SH-SY5Y (cell line): ENCODE measurements around the gene TRPV6.

Experiments
- GATA2 ChIP-seq: IDR thresholded peaks from 2 replicates; pipeline ENCODE4 v1.6.1; 2011; ENCODE audit warnings: mild to moderate bottlenecking, low read depth, low read length
- GATA3 ChIP-seq: IDR thresholded peaks from 2 replicates; pipeline ENCODE4 v1.6.1; 2011; ENCODE audit warnings: low read depth, mild to moderate bottlenecking, low read length, moderate library complexity

DNA sequence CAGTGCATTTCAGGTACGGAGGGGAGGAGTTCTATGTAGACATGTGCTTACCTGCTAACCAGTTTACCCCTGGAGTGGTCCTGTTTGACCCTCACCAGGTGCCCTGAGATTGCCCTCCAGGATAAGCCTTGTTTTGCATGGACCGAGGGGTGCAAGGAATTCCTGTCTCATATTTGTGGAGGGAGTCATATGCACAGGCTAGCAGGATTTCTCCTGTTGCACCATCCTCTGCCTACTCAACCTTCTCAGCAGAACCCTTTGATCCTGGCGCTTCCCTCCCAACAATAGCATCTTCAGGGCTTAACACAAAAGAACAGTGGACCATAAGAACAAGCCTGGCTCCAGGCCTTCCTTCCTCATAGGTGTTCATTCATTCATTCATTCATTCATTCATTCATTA, 7.2 kb downstream of the TRPV6 start:
- no peak for TF ChIP-seq GATA3
- TF ChIP-seq GATA2, result no peak
